Lower leg skin (tissue), 3 donors: ENCODE results near the gene CD46.

ENCODE experiments used
- POLR2A ChIP-seq, 2 donors: fragments of 450-650 bp; IDR thresholded peaks; one replicate each; pipeline ENCODE4 v1.6.1; 2016 to 2017; ENCODE audit warnings: antibody characterized with exemption in 2 of 2, mild to moderate bottlenecking in 1 of 2, moderate library complexity in 1 of 2
- TF ChIP-seq, protein P1 (sequence below), 3 donors: fragments of 450-650 bp; IDR thresholded peaks; one replicate each; pipeline ENCODE4 v1.5.1; 2016; ENCODE audit warnings: antibody characterized with exemption in 3 of 3, mild to moderate bottlenecking in 3 of 3, moderate library complexity in 2 of 3

DNA sequence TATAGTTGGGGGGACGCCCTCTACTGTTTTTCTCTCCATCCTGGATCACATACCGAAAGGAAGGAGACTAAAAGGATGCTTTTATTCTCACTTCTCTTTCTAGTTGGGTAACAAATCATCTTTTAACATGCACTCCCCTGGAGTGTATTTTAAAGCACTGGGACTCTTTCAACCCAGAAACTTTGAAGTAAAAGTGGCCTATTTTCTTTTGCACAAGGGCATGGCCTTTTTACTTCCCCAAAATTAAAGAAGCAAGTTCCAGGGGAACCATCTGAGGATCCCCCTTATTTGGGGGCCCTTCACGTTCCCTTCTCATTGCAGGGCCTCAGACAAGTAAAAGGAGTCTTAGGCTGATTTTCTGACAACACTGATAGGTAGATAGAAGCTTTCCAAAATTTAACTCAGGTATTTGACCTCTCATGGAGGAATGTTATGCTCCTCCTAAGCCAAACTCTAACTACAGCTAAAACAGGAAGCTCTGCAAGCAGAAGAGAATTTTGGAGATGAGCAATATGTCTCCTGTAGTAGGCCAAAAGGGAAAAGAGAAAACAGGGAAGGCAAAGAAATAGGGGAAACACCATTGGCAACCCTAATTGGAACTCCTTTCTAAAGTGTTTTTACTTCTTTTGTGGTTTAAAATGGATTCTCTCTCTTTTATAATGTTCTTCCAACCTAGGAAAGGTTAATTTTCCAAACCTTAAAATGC lies 8.9 kb upstream of the CD46 start:
- TF ChIP-seq, protein P1, sequence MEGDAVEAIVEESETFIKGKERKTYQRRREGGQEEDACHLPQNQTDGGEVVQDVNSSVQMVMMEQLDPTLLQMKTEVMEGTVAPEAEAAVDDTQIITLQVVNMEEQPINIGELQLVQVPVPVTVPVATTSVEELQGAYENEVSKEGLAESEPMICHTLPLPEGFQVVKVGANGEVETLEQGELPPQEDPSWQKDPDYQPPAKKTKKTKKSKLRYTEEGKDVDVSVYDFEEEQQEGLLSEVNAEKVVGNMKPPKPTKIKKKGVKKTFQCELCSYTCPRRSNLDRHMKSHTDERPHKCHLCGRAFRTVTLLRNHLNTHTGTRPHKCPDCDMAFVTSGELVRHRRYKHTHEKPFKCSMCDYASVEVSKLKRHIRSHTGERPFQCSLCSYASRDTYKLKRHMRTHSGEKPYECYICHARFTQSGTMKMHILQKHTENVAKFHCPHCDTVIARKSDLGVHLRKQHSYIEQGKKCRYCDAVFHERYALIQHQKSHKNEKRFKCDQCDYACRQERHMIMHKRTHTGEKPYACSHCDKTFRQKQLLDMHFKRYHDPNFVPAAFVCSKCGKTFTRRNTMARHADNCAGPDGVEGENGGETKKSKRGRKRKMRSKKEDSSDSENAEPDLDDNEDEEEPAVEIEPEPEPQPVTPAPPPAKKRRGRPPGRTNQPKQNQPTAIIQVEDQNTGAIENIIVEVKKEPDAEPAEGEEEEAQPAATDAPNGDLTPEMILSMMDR (IDR thresholded peaks at IDR 0.05), result no peak
- no peak for TF ChIP-seq POLR2A (IDR thresholded peaks at IDR 0.05)
